Nephron progenitor cell (in vitro differentiated cells): ENCODE measurements around the gene U2SURP.
"Not testable (repeated sequence)": the region's sequence is repeated elsewhere in the genome, so short reads cannot be mapped to it uniquely, and the experiment has no call there.

Experiments
- DNase-seq: peaks from one replicate; pipeline ENCODE4 v3.0.0; 2021
- H3K27ac Mint-ChIP-seq: 2 replicates; pipeline ENCODE4 v1.8.0; 2021; ENCODE audit warnings: mild to moderate bottlenecking, moderate library complexity, mixed read lengths
- H3K27me3 Mint-ChIP-seq: 2 replicates; pipeline ENCODE4 v1.8.0; 2021; ENCODE audit warnings: mild to moderate bottlenecking, low read depth, mixed read lengths; ENCODE audit not compliant: poor library complexity
- H3K36me3 Mint-ChIP-seq: 2 replicates; pipeline ENCODE4 v1.8.0; 2021; ENCODE audit warnings: low read depth, mixed read lengths
- H3K4me1 Mint-ChIP-seq: 2 replicates; pipeline ENCODE4 v1.8.0; 2021; ENCODE audit warnings: mixed read lengths
- H3K4me3 Mint-ChIP-seq: 2 replicates; pipeline ENCODE4 v1.8.0; 2021; ENCODE audit warnings: mild to moderate bottlenecking, moderate library complexity, mixed read lengths
- H3K9me3 Mint-ChIP-seq: 2 replicates; pipeline ENCODE4 v1.8.0; 2021; ENCODE audit warnings: mild to moderate bottlenecking, moderate library complexity, mixed read lengths
- CTCF ChIP-seq: fragments of 200-600 bp; sonication (generic); IDR thresholded peaks from 2 replicates; pipeline ENCODE4 v1.5.0; 2021; ENCODE audit warnings: antibody characterized with exemption

U2SURP gene

DNA sequence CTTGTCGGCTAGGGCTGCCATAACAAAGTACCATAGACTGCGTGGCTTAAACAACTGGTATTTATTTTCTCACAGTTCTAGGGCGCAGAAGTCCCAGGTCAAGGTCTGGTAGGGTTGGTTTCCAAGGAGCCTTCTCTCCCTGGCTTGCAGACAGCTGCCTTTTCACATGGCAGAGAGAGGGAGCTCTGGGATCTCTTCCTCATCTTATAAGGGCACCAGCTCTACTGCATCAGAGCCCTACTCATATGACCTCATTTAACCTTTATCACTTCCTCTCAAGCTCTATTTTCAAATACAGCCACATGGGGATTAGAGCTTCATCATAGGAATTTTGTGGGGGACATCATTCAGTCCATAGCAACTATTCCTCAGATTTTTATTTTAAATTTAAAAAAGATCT lies 20.3 kb upstream of the U2SURP start:
- no peak overlapping the region for H3K27ac Mint-ChIP-seq
- no peaks in the 10 kb centered on the region for H3K36me3 Mint-ChIP-seq
- no peaks in the 10 kb centered on the region for H3K27me3 Mint-ChIP-seq
- H3K9me3 Mint-ChIP-seq = no peaks in the 10 kb centered on the region
- no peak for TF ChIP-seq CTCF
- no peak overlapping the region for H3K4me3 Mint-ChIP-seq
- DNase-seq = no peak
- H3K4me1 Mint-ChIP-seq = peaks cover 21% of the 10 kb centered on the region

DNA sequence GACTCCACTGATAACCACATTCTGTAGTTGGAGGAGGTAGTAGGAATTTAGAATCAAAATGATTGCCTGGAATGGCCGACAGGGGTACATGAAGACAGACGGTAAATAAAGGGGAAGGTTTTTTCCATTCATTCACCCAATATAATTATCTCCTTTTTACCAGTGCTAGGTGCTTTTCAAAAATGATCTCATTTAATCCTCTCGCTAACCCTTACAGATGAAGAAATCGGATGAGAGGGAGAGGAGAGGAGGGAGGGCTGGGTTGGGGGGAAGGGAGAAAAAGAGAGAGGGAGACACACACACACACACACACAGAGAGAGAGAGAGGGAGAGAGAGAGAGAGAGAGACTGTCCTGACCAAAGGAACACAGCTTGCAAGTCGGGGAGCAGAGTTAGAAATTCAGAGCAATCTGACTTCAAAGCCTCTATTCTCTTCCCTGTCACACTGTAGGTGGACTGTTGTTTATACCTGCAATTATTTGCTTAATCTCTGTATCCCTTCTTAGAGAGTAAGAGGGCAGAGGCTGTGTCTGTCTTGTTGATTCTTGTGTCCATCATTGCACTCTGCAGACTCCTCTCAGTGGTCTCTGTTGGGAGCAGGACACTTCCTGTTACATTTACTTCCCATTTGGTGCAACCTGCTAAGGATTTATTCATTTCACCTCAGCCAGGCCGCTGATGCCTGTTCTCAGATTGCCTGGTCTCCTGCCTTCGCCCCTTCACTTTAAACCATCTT lies 19.2 kb upstream of the U2SURP start:
- peak overlapping the region; percentile 18 for H3K4me3 Mint-ChIP-seq
- TF ChIP-seq CTCF = no peak
- no peak for DNase-seq
- peaks cover 21% of the 10 kb centered on the region for H3K4me1 Mint-ChIP-seq
- no peaks in the 10 kb centered on the region for H3K27me3 Mint-ChIP-seq
- peak overlapping the region; percentile 31 for H3K27ac Mint-ChIP-seq
- H3K36me3 Mint-ChIP-seq = no peaks in the 10 kb centered on the region
- no peaks in the 10 kb centered on the region for H3K9me3 Mint-ChIP-seq

GRCh38 chr3:142983318-142983717 lies 18.1 kb upstream of the U2SURP start:
- no peaks in the 10 kb centered on the region for H3K36me3 Mint-ChIP-seq

DNA sequence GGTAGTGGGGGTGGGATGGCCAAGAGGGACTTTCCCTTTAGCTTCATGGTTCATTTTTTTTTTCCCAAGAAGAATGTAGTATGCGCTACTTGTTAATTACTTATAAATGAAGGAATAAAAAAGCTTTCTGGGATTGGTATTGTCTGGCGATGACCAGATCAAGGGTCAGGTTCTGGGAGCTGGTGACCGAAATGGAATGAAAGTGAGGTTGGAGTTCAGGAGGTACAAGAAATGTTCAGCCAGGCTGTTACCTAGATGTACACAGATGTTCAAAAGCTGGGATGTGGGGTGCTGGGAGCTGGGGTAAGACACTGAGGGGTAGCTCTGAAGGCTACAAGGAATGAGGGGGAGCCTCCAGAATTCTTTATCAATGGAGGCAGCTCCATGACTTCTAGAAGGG lies 17.1 kb upstream of the U2SURP start:
- Mint-ChIP-seq H3K27ac (no peak overlapping the region), H3K36me3 (no peaks in the 10 kb centered on the region), H3K27me3 (no peaks in the 10 kb centered on the region), H3K4me3 (no peak overlapping the region), H3K9me3 (no peaks in the 10 kb centered on the region), H3K4me1 (peaks cover 26% of the 10 kb centered on the region)
- DNase-seq = no peak
- TF ChIP-seq CTCF = no peak

More at GRCh38 chr3:142983318-142983717, 18.1 kb upstream of the U2SURP start:
- Mint-ChIP-seq H3K4me1 (peaks cover 26% of the 10 kb centered on the region), H3K27me3 (no peaks in the 10 kb centered on the region), H3K4me3 (no peak overlapping the region), H3K27ac (no peak overlapping the region), H3K9me3 (no peaks in the 10 kb centered on the region)
- no peak for DNase-seq
- no peak for TF ChIP-seq CTCF

DNA sequence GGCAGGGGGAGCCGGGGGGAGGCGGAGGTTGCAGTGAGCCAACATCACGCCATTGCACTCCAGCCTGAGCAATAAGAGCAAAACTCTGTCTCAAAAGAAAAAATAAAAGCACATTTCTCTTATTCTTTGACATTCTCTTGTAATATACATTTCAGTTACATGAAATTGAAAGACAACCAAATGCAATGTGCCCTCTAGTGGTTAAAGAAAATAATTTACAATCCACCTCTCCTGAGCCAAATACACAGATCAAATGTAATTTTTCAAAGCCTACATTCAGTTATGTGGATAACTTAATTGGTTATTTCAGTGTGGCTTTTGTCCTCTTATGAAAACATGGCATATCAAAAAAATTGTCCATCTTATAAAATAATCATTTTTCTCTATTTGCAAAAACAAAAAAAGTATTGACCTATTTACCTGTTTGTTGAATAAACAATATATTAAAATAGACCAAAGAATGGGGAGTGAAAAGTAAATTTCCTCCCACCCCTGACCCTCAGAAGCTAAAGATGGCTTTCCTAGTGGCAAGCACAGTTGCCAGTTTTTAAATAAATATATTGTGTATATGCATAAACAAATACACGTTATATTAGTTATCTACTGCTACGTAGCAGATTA lies 14.2 kb upstream of the U2SURP start:
- Mint-ChIP-seq H3K36me3 (no peaks in the 10 kb centered on the region), H3K4me1 (peaks cover 18% of the 10 kb centered on the region), H3K4me3 (no peak overlapping the region), H3K27ac (no peak overlapping the region), H3K27me3 (no peaks in the 10 kb centered on the region), H3K9me3 (no peaks in the 10 kb centered on the region)
- no peak for DNase-seq
- peak; percentile 72 for TF ChIP-seq CTCF

- no peak for DNase-seq
- H3K9me3 Mint-ChIP-seq = no peaks in the 10 kb centered on the region
- peaks cover 3% of the 10 kb centered on the region for H3K27me3 Mint-ChIP-seq
- H3K4me1 Mint-ChIP-seq = peaks cover 13% of the 10 kb centered on the region
- H3K4me3 Mint-ChIP-seq = no peak overlapping the region
- TF ChIP-seq CTCF = no peak
- H3K27ac Mint-ChIP-seq = peak overlapping the region; percentile 87
- no peaks in the 10 kb centered on the region for H3K36me3 Mint-ChIP-seq
Measured at GRCh38 chr3:142987707-142988106, 13.7 kb upstream of the U2SURP start.

- not testable (repeated sequence) for H3K9me3 Mint-ChIP-seq, H3K36me3 Mint-ChIP-seq, H3K27me3 Mint-ChIP-seq, H3K4me3 Mint-ChIP-seq, H3K4me1 Mint-ChIP-seq, DNase-seq, H3K27ac Mint-ChIP-seq
Measured at GRCh38 chr3:142988221-142988620, 13.1 kb upstream of the U2SURP start.

GRCh38 chr3:142988826-142989225 lies 12.5 kb upstream of the U2SURP start:
- not testable (repeated sequence) for H3K27ac Mint-ChIP-seq, H3K27me3 Mint-ChIP-seq, H3K36me3 Mint-ChIP-seq, H3K4me3 Mint-ChIP-seq, DNase-seq, H3K9me3 Mint-ChIP-seq
- peaks cover 11% of the 10 kb centered on the region for H3K4me1 Mint-ChIP-seq
